Measurements from ENCODE around the gene ERLEC1.

The ERLEC1 gene

GRCh38 chr2:53867773-53868172 is 80.9 kb downstream of the ERLEC1 start:
- no peak for DNase-seq (ENCODE audit: low read depth, low spot score)
- no peak overlapping the region for H3K27ac ChIP-seq

Data from epithelial cell of prostate (primary cell).